Measurements from ENCODE around the gene KRTDAP.
"Not testable (repeated sequence)": the region's sequence is repeated elsewhere in the genome, so short reads cannot be mapped to it uniquely, and the experiment has no call there.

KRTDAP gene

GRCh38 chr19:35487656-35488182 lies 2.5 kb downstream of the KRTDAP start:
- in situ Hi-C loops (cut with MboI; ENCODE audit: low sequenced_read_pairs): no loop called here

- in situ Hi-C loops (cut with MboI; ENCODE audit: low sequenced_read_pairs): no loop called here
Observed at GRCh38 chr19:35486268-35486708, 4.0 kb downstream of the KRTDAP start.

GRCh38 chr19:35484252-35485036 lies 5.8 kb downstream of the KRTDAP start:
- in situ Hi-C loops (cut with MboI; ENCODE audit: low sequenced_read_pairs): no loop called here

- in situ Hi-C loops (cut with MboI; ENCODE audit: low sequenced_read_pairs): no loop called here
Observed at GRCh38 chr19:35483089-35483488, 7.2 kb downstream of the KRTDAP start.

GRCh38 chr19:35478794-35479677 lies 11.2 kb downstream of the KRTDAP start:
- in situ Hi-C loops (cut with MboI; ENCODE audit: low sequenced_read_pairs): no loop called here

GRCh38 chr19:35476149-35476548 lies 14.1 kb downstream of the KRTDAP start:
- in situ Hi-C loops (cut with MboI; ENCODE audit: low sequenced_read_pairs): no loop called here

GRCh38 chr19:35474594-35474993 lies 15.7 kb downstream of the KRTDAP start:
- in situ Hi-C loops (cut with MboI; ENCODE audit: low sequenced_read_pairs): not testable (repeated sequence)

GRCh38 chr19:35474104-35474503 lies 16.2 kb downstream of the KRTDAP start:
- in situ Hi-C loops (cut with MboI; ENCODE audit: low sequenced_read_pairs): no loop called here

GRCh38 chr19:35471946-35472345 lies 18.3 kb downstream of the KRTDAP start:
- in situ Hi-C loops (cut with MboI; ENCODE audit: low sequenced_read_pairs): no loop called here

- in situ Hi-C loops (cut with MboI; ENCODE audit: low sequenced_read_pairs): not testable (repeated sequence)
Observed at GRCh38 chr19:35471075-35471474, 19.2 kb downstream of the KRTDAP start.

- in situ Hi-C loops (cut with MboI; ENCODE audit: low sequenced_read_pairs): no loop called here
Observed at GRCh38 chr19:35470128-35470527, 20.1 kb downstream of the KRTDAP start.

GRCh38 chr19:35468637-35469036 lies 21.6 kb downstream of the KRTDAP start:
- in situ Hi-C loops (cut with MboI; ENCODE audit: low sequenced_read_pairs): no loop called here

- in situ Hi-C loops (cut with MboI; ENCODE audit: low sequenced_read_pairs): no loop called here
Observed at GRCh38 chr19:35466259-35466658, 24.0 kb downstream of the KRTDAP start.

GRCh38 chr19:35462956-35463355 lies 27.3 kb downstream of the KRTDAP start:
- in situ Hi-C loops (cut with MboI; ENCODE audit: low sequenced_read_pairs): not testable (repeated sequence)

- in situ Hi-C loops (cut with MboI; ENCODE audit: low sequenced_read_pairs): no loop called here
Observed at GRCh38 chr19:35462476-35462953, 27.7 kb downstream of the KRTDAP start.

- in situ Hi-C loops (cut with MboI; ENCODE audit: low sequenced_read_pairs): not testable (repeated sequence)
Observed at GRCh38 chr19:35461788-35462187, 28.5 kb downstream of the KRTDAP start.

- in situ Hi-C loops (cut with MboI; ENCODE audit: low sequenced_read_pairs): no loop called here
Observed at GRCh38 chr19:35461060-35461459, 29.2 kb downstream of the KRTDAP start.

- in situ Hi-C loops (cut with MboI; ENCODE audit: low sequenced_read_pairs): no loop called here
Observed at GRCh38 chr19:35460608-35461007, 29.7 kb downstream of the KRTDAP start.

- in situ Hi-C loops (cut with MboI; ENCODE audit: low sequenced_read_pairs): no loop called here
Observed at GRCh38 chr19:35459414-35460082, 30.7 kb downstream of the KRTDAP start.

GRCh38 chr19:35458731-35459391 lies 31.4 kb downstream of the KRTDAP start:
- in situ Hi-C loops (cut with MboI; ENCODE audit: low sequenced_read_pairs): no loop called here
